Kidney capillary endothelial cell (primary cell): Measurements from ENCODE around the gene MXD1.
"Not testable (repeated sequence)": the region's sequence is repeated elsewhere in the genome, so short reads cannot be mapped to it uniquely, and the experiment has no call there.

ENCODE experiments used
- DNase-seq: peaks from one replicate; pipeline ENCODE4 v3.0.0-alpha.2; 2018; ENCODE audit warnings: low spot score

MXD1 gene, protein sequence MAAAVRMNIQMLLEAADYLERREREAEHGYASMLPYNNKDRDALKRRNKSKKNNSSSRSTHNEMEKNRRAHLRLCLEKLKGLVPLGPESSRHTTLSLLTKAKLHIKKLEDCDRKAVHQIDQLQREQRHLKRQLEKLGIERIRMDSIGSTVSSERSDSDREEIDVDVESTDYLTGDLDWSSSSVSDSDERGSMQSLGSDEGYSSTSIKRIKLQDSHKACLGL

DNA sequence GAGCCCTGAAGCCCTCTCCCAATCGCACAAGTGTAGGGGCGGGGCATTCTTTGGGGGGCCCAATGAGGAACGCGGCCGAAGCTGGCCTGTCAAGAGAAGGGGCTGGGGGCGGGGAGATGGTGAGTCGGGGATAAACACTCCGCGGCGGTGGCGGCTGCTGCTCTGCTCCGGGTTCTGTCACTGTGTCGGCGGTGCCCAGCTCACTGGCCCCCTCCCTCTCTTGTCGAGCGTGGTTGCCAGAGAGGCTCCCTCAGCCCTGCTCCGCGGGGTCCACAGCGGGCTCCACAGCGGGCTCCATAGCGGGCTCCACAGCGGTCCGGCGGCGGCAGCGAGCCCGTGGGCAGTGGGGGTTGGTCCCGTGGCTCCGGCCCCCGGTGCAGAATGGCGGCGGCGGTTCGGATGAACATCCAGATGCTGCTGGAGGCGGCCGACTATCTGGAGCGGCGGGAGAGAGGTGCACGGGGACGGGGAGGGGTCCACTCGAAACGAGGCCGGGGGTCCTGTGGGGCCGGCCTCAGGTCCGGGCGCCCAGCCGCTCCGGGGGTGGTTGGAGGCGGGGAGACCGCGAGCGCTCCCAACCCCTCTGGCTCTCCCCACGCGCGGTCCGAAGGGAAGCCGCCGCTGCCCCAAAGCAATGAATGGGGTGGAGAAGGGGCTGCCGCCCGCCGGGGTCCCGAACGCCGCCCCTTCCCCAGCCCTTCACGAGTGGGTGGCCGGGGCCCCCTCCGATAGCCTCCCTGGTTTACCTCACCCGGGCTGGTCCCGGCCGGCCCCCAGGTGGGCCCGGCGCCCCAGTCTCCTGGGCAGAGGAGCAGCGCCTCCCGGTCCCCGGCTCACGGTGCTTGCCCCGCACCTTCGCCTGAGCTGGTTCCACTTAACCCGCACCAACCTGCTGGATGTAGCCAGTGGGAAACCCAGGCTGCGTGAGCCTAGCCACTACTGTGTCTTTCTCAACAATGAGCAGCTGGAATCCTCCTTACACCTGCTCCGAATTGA is at the start of gene MXD1:
Gene MXD1 (plus strand): TSS at position 160 of the 996 bp plus-strand sequence. CDS start 222 bp downstream, at position 382.
- DNase-seq = no peak

DNA sequence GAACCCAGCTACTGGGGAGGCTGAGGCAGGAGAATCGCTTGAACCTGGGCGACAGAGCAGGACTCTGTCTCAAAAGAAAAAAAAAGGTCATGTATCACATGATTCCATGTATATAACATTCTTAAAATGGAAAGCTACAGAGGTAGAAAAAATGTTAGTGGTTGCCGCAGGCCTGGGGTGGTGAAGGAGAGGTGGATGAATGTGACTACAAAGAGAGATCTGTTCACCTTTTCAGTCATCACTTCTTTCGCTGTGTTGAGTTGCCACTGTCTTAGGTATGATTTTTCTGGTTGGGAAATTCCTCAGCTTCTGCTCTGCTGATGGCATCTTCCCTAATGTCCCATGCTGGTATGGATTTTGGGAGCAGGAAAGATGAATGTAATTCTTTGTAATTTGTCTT is 26.5 kb upstream of the MXD1 start:
- DNase-seq = no peak

DNA sequence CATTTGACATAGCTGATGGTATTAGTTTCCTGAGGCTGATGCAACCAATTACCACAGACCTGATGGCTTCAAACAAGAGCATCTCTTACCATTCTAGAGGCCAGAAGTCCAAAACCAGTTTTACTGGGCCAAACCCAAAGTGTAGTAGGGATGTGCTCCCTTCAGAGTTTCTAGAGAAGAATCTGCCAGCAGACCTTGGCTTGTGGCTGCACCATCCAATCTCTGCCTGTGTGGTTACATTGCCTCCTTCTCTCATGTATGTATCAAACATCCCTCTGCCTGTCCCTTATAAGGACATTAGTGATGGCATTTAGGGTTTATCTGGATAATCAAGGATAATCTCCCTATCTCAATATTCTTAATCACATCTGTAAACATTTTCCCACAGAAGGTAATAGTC is 25.6 kb upstream of the MXD1 start:
- no peak for DNase-seq

DNA sequence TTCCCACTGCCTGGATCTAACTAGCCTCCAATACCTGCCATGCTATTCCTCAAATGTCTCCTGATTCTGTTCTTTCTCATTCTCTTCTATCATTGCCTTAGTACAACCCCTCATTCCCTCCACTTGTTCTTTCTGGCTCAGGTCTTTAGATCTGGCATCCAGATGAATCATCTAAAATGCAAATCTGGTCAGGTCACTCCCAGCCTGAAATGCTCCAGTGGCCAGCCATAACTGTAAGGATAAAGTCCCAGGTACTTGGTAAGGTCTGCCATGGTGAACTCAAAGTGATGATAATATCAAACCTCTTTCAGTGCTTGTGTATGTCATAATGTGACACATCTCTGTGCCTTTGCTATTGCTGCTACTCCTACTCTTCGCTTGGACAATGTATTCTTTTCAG is 24.0 kb upstream of the MXD1 start:
- no peak for DNase-seq

DNA sequence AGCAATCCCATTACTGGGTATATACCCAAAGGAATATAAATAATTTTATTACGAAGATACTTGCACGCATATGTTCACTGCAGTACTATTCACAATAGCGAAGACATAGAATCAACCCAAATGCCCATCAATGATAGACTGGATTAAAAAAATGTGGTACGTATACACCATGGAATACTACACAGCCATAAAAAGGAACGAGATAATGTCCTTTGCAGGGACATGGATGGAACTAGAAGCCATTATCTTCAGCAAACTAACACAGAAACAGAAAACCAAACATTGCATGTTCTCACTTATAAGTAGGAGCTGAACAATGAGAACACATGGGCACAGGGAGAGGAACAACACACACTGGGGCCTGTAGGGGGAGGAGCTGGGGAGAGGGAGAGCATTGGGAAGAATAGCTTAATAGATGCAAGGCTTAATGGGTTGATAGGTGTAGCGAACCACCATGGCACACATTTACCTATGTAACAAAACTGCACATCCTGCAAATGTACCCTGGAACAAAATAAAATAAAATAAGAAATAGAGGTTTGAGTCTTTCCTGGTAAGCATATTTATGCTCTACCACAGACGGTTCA is 22.0 kb upstream of the MXD1 start:
- not testable (repeated sequence) for DNase-seq

DNA sequence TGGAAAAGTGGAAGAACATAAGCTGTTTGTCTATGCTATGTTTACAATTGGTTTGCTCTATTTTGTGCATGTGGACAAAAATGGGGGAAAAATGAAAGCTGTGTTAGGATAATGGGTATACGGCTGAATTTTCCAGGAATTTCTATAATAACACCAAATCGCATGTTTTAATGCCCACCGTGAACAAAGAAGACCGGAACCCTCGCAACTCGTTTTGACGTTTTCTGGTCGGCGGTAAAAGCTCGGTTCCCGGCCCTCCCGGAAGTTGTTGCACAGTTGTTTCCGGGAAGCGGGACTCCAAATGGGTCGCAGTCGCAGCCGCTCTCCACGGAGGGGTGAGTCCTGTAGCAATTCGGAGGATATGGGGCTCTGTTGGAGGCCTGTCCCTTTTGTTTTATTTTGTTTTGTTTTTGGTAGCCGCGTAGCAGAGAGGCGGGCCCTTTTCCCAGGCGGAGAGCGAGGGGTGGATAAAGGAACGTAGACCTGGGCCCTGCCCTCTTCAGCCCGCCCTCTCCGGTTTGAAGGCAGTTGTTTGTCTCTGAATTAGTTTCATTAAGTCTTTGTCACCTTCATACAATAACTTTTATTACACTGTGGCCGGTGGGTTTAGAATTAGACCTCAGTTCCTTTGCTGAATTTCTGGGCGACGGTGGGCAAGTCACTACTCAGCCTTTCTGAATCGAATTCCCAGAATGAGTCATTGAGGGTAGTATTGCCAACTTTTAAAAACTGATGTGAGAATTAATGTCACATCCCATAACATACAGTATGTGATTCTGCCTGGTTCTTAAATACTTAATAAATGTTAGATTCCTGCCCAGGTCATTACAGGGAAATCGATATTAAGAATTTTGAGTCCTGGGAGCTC is 21.0 kb upstream of the MXD1 start, which contains the start of gene SNRNP27:
Gene SNRNP27 (plus strand): TSS at position 273 of the 868 bp plus-strand sequence. CDS start 29 bp downstream, at position 302.
- DNase-seq = peak; percentile 78

DNA sequence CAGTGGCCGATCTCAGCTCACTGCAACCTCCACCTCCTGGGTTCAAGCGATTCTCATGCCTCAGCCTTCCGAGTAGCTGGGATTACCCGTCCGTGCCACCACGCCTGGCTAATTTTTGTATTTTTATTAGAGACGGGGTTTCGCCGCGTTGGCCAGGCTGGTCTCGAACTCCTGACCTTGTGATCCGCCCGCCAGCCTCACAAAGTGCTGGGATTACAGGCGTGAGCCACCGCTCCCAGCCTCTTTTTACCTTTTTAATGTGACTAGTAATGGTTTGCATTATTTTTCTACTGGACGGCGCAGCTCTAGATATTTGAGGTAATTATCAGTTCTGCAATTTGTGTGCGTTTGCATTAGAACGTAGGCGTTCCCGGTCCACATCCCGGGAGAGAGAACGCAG is 20.2 kb upstream of the MXD1 start:
- not testable (repeated sequence) for DNase-seq

DNA sequence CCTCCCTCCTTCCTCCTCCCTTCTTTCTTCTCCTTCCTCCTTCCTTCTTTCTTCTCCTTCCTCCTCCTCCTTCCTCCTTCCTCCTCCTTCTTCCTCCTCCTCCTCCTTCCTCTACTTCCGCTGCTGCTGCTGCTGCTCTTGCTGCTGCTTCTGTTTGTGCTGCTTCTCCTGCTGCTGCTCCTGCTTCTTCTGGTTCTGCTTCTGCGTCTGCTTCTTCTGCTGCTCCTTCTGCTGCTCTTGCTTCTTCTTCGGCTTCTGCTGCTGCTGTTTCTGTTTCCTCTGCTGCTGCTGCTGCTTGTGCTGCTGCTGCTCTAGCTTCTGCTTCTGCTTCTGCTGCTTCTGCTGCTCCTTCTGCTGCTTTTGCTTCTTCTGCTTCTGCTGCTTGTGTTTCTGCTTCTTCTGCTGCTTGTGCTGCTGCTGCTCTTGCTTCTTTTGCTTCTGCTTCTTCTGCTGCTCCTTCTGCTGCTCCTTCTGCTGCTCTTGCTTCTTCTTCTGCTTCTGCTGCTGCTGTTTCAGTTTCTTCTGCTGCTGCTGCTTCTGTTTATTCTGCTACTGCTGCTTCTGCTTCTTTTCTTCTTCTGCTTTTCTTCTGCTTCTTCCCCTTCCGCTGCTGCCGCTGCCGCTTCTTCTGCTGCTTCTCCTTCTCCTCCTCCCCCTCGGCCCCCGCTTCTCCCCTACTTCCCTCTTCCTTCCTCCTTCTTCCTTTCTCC is 12.5 kb upstream of the MXD1 start:
- no peak for DNase-seq

DNA sequence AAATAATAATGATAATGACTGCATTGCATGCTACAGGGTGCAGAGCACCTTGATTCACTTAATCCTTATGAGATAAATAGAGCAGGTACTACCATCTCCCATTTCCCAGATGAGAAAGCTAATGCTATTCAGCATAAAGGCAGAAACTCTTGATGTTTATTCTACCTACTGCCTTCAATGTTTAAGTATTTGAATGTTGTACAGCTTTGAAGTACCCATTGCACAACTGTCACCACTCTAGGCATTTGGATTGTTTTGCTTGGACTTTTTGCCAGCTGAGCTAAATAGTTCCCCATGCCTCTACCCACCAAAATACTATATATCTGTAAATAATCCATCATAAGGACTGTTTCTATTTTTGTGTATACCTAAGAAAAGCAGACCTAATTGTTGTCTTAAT is 7.7 kb upstream of the MXD1 start:
- DNase-seq = no peak

DNA sequence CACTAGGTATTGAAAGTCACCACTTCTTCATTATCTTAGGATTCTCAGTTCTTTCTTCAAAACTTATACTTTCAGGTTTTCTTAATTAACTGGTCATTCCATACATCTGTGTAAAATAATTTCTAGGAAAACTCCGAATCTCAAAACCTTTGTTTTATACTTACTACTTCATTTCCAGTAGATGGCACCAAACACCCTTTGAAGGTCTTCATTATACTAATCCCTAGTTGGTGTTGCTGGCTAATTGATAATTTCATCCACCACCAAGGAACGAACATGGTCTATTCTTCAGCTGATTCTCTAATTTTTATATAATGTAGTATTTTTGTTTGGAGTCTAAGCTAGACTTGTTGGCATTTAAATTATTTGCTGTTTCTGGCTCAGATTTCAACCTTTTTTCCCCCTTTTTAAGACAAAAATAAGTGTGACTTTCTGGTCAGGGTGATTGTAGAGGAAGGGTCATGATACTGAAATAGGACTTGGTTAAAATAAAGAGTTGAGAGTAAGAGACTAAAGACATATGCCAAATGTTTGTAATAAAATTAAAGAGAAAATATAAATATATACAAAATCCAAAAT is 2.8 kb upstream of the MXD1 start:
- peak; percentile 67 for DNase-seq

DNA sequence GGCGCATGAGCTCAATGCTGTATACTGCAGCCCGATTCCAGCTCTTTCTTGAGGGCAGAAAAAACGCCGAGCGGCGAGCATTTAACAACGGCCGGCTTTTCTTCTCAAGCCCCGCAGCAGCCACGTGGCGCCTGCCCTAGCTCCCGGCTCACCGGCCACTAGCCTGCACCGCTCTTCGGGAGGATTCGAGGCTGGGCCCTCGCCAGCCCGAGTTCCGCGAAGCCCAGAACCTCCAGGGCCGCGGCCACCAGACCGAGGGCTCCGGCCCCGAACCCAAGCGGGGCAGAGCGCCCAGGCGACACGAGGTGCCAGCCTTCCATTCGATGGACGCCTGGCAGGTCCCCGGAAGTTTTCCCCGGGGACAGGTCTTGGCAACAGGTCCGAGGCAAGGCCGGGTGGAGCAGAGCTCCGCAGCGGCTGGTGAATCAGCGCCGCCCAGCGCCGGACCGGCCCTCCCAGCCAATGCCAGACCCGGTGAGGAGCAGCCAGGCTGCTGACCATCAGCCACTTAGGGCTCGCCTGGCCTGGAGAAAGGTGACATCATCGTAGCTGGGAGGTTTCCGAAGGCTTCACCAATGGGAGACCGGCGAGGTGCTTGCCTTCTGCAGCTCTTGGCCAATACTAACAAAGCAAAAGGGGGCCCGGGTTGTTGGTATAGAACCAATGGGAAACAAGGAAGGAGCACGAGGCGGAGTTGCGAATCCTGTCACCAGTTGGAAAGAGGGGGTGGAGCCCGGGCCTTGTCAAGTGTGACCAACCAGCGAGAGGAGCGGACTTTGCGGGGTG is 552 bp upstream of the MXD1 start:
- peak; percentile 100 for DNase-seq

DNA sequence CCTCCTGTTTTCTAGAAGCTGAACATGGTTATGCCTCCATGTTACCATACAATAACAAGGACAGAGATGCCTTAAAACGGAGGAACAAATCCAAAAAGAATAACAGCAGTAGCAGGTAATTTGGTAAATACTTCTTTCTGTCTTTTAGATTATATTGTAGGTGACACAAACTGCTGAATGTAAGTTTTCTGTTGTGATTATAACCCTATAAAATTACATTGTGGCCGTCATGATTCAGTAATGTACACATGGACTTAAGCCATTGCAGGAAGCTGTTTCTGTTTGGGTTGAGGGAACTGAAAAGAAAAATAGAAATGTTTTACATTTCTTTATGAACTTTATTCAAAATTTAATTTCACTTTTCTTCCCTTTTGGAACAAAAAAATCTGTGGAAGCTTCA is 1.2 kb downstream of the MXD1 start:
- no peak for DNase-seq

DNA sequence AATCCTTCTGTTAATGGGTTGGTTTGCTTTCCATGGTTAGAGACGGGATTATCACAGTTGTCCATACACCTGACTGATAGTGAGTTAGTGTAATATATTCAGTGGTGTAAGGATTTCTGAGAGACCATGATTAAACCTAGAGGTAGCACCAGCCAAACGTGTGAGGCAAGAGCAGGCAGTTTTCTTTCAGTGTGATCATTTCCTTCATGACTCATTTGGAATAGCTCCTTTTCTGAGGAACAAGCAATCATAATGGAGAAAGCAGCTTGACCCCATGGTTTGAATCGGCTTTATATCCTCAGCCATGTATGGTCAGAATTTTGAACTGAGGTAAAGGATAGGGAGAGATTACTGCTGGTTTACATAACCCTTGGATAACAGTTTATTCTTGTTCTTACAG is 2.9 kb downstream of the MXD1 start:
- peak; percentile 79 for DNase-seq

DNA sequence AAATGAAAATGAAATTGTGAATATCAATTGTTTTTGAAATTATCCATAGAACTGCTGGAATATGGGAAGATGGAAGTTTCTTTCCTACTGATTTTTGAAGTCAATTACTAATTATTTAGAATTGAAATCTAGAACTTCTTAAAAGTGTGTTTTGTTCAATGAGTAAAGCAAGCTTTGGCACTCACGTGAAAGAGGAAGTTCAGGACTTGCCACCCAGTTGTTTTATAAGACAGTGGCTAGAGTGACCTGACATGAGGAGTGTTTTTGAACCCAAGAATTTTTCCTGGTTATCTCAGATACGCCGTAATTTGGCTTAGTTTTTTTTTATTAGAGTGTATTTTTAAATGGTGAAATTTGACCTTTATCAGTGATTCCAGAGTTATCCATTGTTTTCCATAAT is 3.5 kb downstream of the MXD1 start:
- no peak for DNase-seq

DNA sequence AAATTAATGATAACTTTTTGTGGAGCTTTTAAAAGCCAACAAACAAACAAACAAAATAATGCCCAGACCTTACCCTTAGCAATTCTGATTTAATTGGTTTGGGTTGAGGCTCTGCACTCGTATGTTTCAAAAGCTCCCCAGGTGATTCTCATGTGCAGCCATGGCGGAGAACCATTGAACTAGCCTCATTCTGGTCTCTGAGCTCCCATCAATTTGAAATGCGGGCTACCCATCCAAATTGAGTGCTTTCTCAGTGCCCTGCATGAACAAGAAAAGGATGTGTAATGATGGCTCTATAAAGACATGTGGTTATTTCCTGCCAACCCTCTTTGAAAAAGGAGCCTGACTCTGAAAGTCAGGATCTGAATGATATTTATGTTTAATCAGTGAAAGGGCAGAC is 8.2 kb downstream of the MXD1 start:
- DNase-seq = no peak

DNA sequence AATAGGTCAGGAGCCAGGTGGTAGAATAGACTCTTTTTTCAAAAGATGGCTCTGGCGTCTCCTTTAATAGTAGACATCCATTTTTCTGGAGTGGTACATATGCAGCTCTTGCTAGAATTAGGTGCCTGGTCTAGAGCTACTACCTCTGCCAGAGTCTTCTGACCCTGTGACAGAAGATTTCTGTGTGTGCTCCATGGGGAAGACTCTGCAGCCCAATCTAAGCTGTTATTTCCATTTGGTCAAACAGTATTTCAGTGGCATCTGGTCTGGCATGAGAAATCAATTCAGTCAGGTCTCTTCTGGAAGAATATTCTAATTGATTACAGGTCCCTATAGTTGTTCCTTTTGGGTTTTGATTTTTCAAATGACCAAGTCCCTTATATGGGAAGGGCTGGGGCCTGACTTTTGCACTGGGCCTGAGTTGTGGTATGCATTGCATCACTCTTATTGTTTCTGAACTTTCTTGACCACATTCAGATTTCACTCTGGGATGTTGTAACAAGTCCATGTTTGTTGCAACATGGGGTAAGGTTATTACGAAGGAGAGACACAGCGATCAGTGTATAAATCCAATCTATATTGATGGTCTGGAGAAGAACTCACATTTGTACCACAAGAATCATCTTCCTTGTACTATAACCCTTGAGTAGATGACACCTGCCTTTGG is 12.1 kb downstream of the MXD1 start:
- DNase-seq = no peak

DNA sequence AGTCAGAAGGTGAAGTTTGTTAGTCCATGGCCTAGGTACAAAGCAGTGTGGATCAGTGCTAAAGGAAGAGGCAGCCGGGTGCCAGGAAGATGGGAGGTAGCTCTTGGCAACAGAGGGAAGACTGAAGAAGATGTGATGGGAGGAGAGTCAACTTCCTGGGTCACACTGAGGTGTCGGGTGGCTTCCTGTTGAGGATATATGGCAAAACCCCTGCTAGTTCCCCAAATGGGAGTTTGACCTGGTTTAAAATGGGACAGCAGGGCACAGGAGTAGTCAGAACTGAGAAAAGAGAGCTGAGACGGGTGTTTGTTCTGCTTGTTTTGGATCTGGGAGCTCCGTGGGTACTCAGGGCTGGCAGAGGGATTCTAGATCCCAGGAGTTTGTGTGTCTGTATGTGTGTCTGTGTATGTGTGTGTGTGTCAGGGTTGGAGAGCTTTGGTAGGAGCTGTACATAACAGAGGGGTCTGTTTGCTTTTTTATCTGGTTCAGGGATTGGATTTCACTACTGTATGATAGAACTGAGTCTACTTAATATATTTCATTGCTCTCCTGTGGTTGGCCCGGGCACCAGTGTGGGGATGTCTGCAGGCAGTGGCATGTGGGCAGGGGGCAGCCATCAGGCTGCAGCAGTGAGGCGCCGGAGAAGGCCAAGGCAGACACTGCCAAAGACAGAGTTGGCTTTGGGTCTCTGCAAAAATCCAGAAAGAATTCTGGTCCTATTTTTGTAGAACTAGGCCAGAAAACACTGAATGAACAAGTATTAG is 17.1 kb downstream of the MXD1 start:
- no peak for DNase-seq

DNA sequence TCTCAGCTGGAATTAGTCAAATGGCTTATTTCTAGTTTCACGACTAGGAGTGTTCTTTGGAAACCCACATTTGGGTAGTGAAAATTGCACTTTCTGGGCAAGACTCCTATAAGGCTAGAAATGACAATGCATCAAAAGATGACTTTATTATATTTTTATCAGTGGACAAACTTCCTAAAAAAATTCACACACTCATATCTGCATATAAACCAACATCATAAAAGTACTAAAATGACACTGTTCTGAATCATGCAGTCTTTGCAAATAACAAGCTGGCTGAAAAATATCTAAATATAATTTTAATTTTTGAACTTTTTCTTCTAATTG is 17.6 kb downstream of the MXD1 start:
- DNase-seq = no peak
